Loucy (cell line): ENCODE results near the gene QPCT.

Experiments
- H2AFZ ChIP-seq: fragments of 200-600 bp; sonication (generic); 2 replicates; pipeline ENCODE4 v1.6.0; 2016; ENCODE audit warnings: antibody characterized with exemption, mild to moderate bottlenecking, low read length, moderate library complexity
- H3F3A ChIP-seq: fragments of 200-600 bp; 2 replicates; pipeline ENCODE4 v1.6.0; 2016; ENCODE audit warnings: antibody characterized with exemption, low read depth, mild to moderate bottlenecking
- H3K27me3 ChIP-seq: fragments of 200-600 bp; sonication (generic); 2 replicates; pipeline ENCODE4 v1.6.1; 2014; ENCODE audit warnings: low read length, mild to moderate bottlenecking; ENCODE audit not compliant: insufficient read depth, poor library complexity, severe bottlenecking
- H3K36me3 ChIP-seq: fragments of 200-600 bp; sonication (generic); 2 replicates; pipeline ENCODE4 v1.6.1; 2016; ENCODE audit warnings: low read length; ENCODE audit not compliant: insufficient read depth
- H3K4me1 ChIP-seq: fragments of 200-600 bp; sonication (generic); 2 replicates; pipeline ENCODE4 v1.5.1; 2014; ENCODE audit warnings: low read length, mild to moderate bottlenecking; ENCODE audit not compliant: insufficient read depth, poor library complexity, severe bottlenecking
- H3K4me2 ChIP-seq: fragments of 200-600 bp; sonication (generic); 2 replicates; pipeline ENCODE4 v1.6.0; 2014; ENCODE audit warnings: antibody characterized with exemption, low read length, low read depth, mild to moderate bottlenecking; ENCODE audit not compliant: poor library complexity, severe bottlenecking
- H3K4me3 ChIP-seq: fragments of 200-600 bp; sonication (generic); 2 replicates; pipeline ENCODE4 v1.5.1; 2014; ENCODE audit warnings: low read length, mild to moderate bottlenecking, mixed read lengths; ENCODE audit not compliant: poor library complexity, severe bottlenecking
- H3K79me2 ChIP-seq: fragments of 200-600 bp; sonication (generic); 2 replicates; pipeline ENCODE4 v1.6.1; 2014; ENCODE audit warnings: low read length; ENCODE audit not compliant: insufficient read depth
- H3K9ac ChIP-seq: fragments of 200-600 bp; sonication (generic); 2 replicates; pipeline ENCODE4 v1.6.0; 2014; ENCODE audit warnings: mild to moderate bottlenecking, low read depth, low read length, moderate library complexity; ENCODE audit not compliant: poor library complexity, severe bottlenecking
- H3K9me2 ChIP-seq: fragments of 200-600 bp; sonication (generic); replicated peaks from 2 replicates; pipeline ENCODE4 v1.6.1; 2016; ENCODE audit warnings: low read depth, low read length, mixed read lengths
- H3K9me3 ChIP-seq: fragments of 200-600 bp; sonication (generic); 2 replicates; pipeline ENCODE4 v1.6.1; 2014; ENCODE audit warnings: mild to moderate bottlenecking, antibody characterized with exemption, low read length, low read depth; ENCODE audit not compliant: insufficient read depth
- H4K20me1 ChIP-seq: fragments of 200-600 bp; sonication (generic); 2 replicates; pipeline ENCODE4 v1.6.0; 2014; ENCODE audit warnings: antibody characterized with exemption, low read length, mild to moderate bottlenecking; ENCODE audit not compliant: insufficient read depth, poor library complexity, severe bottlenecking
- CTCF ChIP-seq: fragments of 200-600 bp; sonication (generic); conservative IDR thresholded peaks from 2 replicates; pipeline ENCODE4 v1.5.1; 2014; ENCODE audit warnings: mild to moderate bottlenecking, antibody characterized with exemption, low read length
- EZH2phosphoT487 ChIP-seq: fragments of 200-600 bp; IDR thresholded peaks from 2 replicates; pipeline ENCODE4 v1.6.1; 2018; ENCODE audit warnings: antibody characterized with exemption, mild to moderate bottlenecking, moderate library complexity, borderline replicate concordance

The QPCT gene

GRCh38 chr2:37375741-37376288, 31.4 kb downstream of the QPCT start:
- peaks cover 15% of the 10 kb centered on the region for H3K4me1 ChIP-seq
- H3K4me3 ChIP-seq = no peak overlapping the region
- H2AFZ ChIP-seq = no peak overlapping the region

GRCh38 chr2:37376421-37377186, 32.2 kb downstream of the QPCT start:
- no peaks in the 10 kb centered on the region for H3K79me2 ChIP-seq

More at GRCh38 chr2:37375741-37376288, 31.4 kb downstream of the QPCT start:
- no peak overlapping the region for H3K9ac ChIP-seq
- TF ChIP-seq CTCF (no peak), EZH2phosphoT487 (no peak)
- H3K9me2 ChIP-seq = no peaks in the 10 kb centered on the region
- no peaks in the 10 kb centered on the region for H3K79me2 ChIP-seq
- H3F3A ChIP-seq = no peaks in the 10 kb centered on the region
- H4K20me1 ChIP-seq = no peaks in the 10 kb centered on the region
- H3K36me3 ChIP-seq = no peaks in the 10 kb centered on the region
- no peaks in the 10 kb centered on the region for H3K9me3 ChIP-seq
- H3K27me3 ChIP-seq = no peaks in the 10 kb centered on the region
- H3K4me2 ChIP-seq = peak overlapping the region; percentile 17

GRCh38 chr2:37377187-37377532, 32.7 kb downstream of the QPCT start:
- Histone ChIP-seq H3K4me3 (no peak overlapping the region), H3K4me1 (peaks cover 15% of the 10 kb centered on the region), H4K20me1 (no peaks in the 10 kb centered on the region), H3K4me2 (no peak overlapping the region), H3K79me2 (no peaks in the 10 kb centered on the region), H3K9me2 (no peaks in the 10 kb centered on the region), H3K36me3 (no peaks in the 10 kb centered on the region), H3K9me3 (no peaks in the 10 kb centered on the region), H3F3A (no peaks in the 10 kb centered on the region), H3K27me3 (no peaks in the 10 kb centered on the region), H2AFZ (no peak overlapping the region), H3K9ac (no peak overlapping the region)
- no peak for TF ChIP-seq CTCF
- TF ChIP-seq EZH2phosphoT487 = no peak

More at GRCh38 chr2:37376421-37377186, 32.2 kb downstream of the QPCT start:
- Histone ChIP-seq H3K9me2 (no peaks in the 10 kb centered on the region), H3K27me3 (no peaks in the 10 kb centered on the region), H3K9ac (no peak overlapping the region), H4K20me1 (no peaks in the 10 kb centered on the region), H2AFZ (no peak overlapping the region), H3K4me3 (no peak overlapping the region), H3F3A (no peaks in the 10 kb centered on the region), H3K36me3 (no peaks in the 10 kb centered on the region), H3K4me2 (peak overlapping the region; percentile 17), H3K9me3 (no peaks in the 10 kb centered on the region), H3K4me1 (peaks cover 15% of the 10 kb centered on the region)
- no peak for TF ChIP-seq EZH2phosphoT487
- no peak for TF ChIP-seq CTCF
